Activated naive CD4-positive, alpha-beta T cell treated with anti-CD3 and anti-CD28 coated beads, Interleukin-2, amount 10 ng/mL, durations not matched to agents 7 days and 5 days (primary cell): Measurements from ENCODE around the gene ADGRG2.

ENCODE experiments used
- CTCF ChIA-PET: fragments of 350-600 bp; sonication (Branson Sonifier 250); formaldehyde crosslinking; loops from one replicate; lab custom pipeline; 2021; ENCODE audit warnings: antibody characterized with exemption; lab: Charles Lee
- DNase-seq: peaks from one replicate; pipeline ENCODE4 v3.0.0-alpha.2; 2020
- H3K27ac Mint-ChIP-seq: one replicate; pipeline ENCODE4 v1.8.0; 2021; ENCODE audit warnings: mild to moderate bottlenecking, moderate library complexity, mixed read lengths
- H3K27me3 Mint-ChIP-seq: one replicate; pipeline ENCODE4 v1.8.0; 2021; ENCODE audit warnings: mild to moderate bottlenecking, mixed read lengths
- H3K36me3 Mint-ChIP-seq: one replicate; pipeline ENCODE4 v1.8.0; 2021; ENCODE audit warnings: mixed read lengths
- H3K4me1 Mint-ChIP-seq: one replicate; pipeline ENCODE4 v1.8.0; 2021; ENCODE audit warnings: mixed read lengths
- H3K4me3 Mint-ChIP-seq: one replicate; pipeline ENCODE4 v1.8.0; 2021; ENCODE audit warnings: mild to moderate bottlenecking, moderate library complexity, mixed read lengths
- H3K9me3 Mint-ChIP-seq: one replicate; pipeline ENCODE4 v1.8.0; 2021; ENCODE audit warnings: mixed read lengths

Gene ADGRG2

DNA sequence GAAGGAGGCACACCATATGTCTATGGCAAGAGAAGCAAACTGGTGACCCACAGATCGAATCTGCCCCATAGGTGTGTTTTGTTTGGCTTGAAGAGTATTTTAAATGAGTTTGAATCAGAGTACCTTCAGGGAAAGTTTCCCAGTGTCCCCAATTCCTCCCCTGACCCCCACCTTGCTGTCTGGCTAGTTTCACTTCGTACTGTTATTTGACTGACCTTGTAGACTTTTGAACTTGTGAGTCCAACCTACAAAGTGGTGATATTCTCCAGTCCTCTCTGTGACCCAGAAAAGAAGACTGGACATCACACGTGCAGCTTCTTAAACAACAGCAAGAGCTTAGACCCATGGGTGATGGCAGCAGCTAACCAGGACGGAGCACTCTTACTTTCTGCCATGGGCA is 177.8 kb downstream of the ADGRG2 start:
- Mint-ChIP-seq H3K9me3 (no peaks in the 10 kb centered on the region), H3K4me1 (no peaks in the 10 kb centered on the region), H3K4me3 (no peak overlapping the region), H3K27ac (no peak overlapping the region), H3K36me3 (peaks cover 14% of the 10 kb centered on the region), H3K27me3 (no peaks in the 10 kb centered on the region)
- DNase-seq: no peak
- CTCF ChIA-PET: no interaction called here

DNA sequence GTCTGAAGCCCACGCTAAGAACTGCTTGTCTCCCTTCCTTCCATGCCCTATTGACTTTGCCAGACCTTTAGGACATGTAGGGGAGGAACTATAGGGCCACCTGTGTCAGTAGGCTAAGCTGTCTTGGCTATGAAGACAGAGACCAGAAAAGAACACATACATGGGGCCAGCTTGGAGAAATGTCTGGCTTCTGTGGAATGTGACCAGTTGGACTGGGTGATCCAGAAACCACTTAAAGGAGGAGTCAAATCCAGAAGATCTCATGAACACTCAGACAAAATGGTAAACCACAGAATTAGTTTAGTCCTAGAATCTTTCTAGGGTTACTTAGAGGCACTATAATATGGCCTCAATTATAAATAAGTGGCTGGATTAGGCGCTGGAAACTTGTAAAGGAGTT is 180.4 kb downstream of the ADGRG2 start:
- Mint-ChIP-seq H3K9me3 (no peaks in the 10 kb centered on the region), H3K27me3 (no peaks in the 10 kb centered on the region), H3K27ac (no peak overlapping the region), H3K4me3 (no peak overlapping the region), H3K4me1 (no peaks in the 10 kb centered on the region), H3K36me3 (peaks cover 20% of the 10 kb centered on the region)
- no peak for DNase-seq
- CTCF ChIA-PET: no interaction called here
